AG09309 (cell line): ENCODE results near the gene IFITM5.
A peak's percentile ranks its signal among the peaks of the same experiment; 100 is the strongest.

Experiments
- DNase-seq: peaks from one replicate; pipeline ENCODE4 v3.0.0-alpha.2; 2010; ENCODE audit warnings: low read depth
- H3K4me3 ChIP-seq: 2 replicates; pipeline ENCODE4 v1.5.1; 2011; ENCODE audit warnings: mild to moderate bottlenecking, low read depth, low read length, moderate library complexity; ENCODE audit not compliant: control insufficient read depth
- TF ChIP-seq, protein P1 (sequence below): IDR thresholded peaks from 2 replicates; pipeline ENCODE4 v1.5.1; 2011; ENCODE audit warnings: mild to moderate bottlenecking, low read depth, low read length, inconsistent platforms; ENCODE audit not compliant: insufficient read depth, control insufficient read depth; ENCODE audit errors: missing control alignments

The IFITM5 gene

DNA sequence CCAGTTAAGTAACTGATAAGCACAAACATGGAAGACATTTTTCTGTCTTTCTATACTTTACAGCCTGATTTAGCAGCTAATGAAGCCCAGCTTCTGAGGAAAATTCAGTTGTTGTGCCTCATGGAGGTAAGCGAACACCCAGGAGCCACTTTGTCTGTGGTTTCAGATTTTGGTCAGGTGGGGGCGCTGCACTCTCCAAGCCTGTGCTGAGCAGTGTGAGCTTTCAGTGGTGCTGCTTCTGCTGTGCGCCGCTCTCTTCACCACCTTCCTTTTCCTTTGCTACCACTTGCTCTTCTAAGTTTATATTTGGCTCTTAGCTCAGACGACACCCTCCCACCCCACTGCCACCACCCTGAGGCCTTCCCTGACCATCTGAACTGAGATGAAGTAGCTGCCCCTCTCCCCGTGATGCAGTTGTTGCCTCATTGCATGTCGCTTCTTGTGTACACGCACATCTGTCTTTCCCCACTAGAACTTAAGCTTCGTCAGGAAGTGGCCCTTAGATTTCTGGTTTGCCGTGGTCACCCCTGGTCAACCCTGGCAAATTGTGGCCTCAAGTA lies 48.5 kb downstream of the IFITM5 start:
- TF ChIP-seq, protein P1, sequence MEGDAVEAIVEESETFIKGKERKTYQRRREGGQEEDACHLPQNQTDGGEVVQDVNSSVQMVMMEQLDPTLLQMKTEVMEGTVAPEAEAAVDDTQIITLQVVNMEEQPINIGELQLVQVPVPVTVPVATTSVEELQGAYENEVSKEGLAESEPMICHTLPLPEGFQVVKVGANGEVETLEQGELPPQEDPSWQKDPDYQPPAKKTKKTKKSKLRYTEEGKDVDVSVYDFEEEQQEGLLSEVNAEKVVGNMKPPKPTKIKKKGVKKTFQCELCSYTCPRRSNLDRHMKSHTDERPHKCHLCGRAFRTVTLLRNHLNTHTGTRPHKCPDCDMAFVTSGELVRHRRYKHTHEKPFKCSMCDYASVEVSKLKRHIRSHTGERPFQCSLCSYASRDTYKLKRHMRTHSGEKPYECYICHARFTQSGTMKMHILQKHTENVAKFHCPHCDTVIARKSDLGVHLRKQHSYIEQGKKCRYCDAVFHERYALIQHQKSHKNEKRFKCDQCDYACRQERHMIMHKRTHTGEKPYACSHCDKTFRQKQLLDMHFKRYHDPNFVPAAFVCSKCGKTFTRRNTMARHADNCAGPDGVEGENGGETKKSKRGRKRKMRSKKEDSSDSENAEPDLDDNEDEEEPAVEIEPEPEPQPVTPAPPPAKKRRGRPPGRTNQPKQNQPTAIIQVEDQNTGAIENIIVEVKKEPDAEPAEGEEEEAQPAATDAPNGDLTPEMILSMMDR: peak; percentile 71
- H3K4me3 ChIP-seq: no peak overlapping the region
- no peak for DNase-seq

DNA sequence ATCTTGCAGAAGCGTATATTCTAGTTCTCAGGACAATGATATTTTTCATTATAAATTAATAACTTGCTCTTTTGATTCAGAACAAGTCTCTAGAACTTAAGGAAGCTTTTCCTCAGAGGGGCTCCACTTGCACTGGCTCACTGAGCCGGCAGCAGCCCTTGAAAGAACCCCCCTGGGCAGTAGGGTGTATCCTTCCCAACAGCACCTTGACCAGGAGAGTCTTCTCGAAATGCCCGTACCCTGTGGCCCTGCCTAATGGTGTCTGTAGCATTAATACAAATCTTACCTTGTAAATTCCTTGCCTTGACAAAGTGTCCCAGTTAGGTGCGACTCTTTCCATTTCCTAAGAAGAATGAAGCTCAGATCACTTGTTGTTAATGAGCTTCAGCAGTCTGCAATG lies 49.1 kb downstream of the IFITM5 start:
- TF ChIP-seq, protein P1: no peak
- no peak overlapping the region for H3K4me3 ChIP-seq
- no peak for DNase-seq

DNA sequence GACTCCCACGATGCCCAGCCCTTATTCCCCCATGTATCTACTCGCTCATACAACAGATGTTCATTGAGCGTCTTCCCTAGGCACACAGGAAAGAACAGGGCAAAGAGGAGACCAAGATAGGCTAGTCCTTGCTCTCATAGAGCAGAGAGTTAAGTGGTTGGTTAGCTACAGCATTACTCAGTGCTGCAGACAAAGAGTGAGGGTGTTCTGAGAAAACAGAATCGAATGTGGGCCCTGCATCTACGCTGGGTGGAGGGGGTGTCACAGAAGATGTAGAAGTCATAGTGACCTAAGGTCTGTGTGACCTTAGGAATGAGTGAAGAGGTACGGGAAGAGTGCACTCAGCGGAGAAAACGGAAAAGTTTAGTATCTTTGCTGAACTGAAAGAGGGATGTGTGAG lies 50.3 kb downstream of the IFITM5 start:
- no peak for DNase-seq

More for the DNA sequence above, 50.3 kb downstream of the IFITM5 start:
- TF ChIP-seq, protein P1: no peak
- H3K4me3 ChIP-seq: no peak overlapping the region
